ENCODE measurements around the gene PI4KA. TPM values are rescaled to one million over a fixed set of nuclear protein-coding genes. Genes with fewer than 3 reads are reported as not detected.

The PI4KA gene
- total and polyA plus RNA-seq, 2 donors (not counting 1 experiment from before 2014, with no cell fraction given) = 26.4 to 40.6 TPM

DNA sequence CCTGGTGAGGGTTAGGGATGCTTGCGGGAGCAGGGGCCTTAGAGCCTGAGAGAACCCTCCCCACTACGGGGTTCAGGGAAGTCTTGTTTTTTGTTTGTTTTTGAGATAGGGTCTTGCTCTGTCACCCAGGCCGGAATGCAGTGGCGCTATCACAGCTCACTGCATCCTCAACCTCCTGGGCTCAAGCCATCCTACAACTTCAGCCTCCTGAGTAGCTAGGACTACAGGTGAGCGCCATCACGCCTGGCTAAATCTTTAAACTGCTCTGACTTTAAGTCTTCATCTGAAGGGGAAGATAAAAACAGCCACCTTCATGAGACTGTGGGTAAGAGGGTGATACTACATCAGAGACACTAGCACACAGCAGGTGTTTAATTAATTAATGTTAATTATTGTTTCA, 56.2 kb downstream of the PI4KA start:
- peaks cover 25% of the 10 kb centered on the region for H3K36me3 ChIP-seq (ENCODE audit: control insufficient read depth, insufficient read depth, low read length)
- DNase-seq (ENCODE audit: low read depth in 2 of 2) = no peak
- no peak for TF ChIP-seq EZH2 (IDR thresholded peaks at IDR 0.05; ENCODE audit: low read length, missing control alignments)
- TF ChIP-seq, protein P1, sequence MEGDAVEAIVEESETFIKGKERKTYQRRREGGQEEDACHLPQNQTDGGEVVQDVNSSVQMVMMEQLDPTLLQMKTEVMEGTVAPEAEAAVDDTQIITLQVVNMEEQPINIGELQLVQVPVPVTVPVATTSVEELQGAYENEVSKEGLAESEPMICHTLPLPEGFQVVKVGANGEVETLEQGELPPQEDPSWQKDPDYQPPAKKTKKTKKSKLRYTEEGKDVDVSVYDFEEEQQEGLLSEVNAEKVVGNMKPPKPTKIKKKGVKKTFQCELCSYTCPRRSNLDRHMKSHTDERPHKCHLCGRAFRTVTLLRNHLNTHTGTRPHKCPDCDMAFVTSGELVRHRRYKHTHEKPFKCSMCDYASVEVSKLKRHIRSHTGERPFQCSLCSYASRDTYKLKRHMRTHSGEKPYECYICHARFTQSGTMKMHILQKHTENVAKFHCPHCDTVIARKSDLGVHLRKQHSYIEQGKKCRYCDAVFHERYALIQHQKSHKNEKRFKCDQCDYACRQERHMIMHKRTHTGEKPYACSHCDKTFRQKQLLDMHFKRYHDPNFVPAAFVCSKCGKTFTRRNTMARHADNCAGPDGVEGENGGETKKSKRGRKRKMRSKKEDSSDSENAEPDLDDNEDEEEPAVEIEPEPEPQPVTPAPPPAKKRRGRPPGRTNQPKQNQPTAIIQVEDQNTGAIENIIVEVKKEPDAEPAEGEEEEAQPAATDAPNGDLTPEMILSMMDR (conservative IDR thresholded peaks at IDR 0.05 in 1 of 2, IDR thresholded peaks at IDR 0.05 in 1 of 2; ENCODE audit: low read depth in 1 of 2, low read length in 2 of 2) = no peak

DNA sequence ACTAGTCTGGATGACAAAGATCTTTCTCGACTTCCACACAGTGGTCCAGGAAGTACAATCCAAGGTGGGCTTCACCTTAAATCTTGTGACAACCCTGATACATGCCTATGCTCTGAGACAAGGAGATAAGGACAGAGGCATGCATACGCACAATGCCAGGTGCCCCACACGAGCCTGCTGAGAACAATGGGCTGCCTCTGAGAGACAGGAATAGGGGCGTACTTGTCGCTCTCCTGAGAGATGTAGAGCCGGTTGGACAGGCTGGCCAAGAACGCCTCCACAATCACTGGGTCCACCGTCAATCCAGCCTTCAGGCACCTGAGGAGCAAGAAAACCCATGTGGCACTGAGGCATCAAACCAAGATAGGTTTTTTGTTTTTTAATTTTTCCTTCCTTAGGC, 59.2 kb downstream of the PI4KA start:
- H4K20me1 ChIP-seq (ENCODE audit: control insufficient read depth, extremely low read depth, insufficient read depth, low read length) = no peaks in the 10 kb centered on the region
- H3K79me2 ChIP-seq (ENCODE audit: control insufficient read depth, insufficient read depth, low read length) = no peaks in the 10 kb centered on the region
- TF ChIP-seq EZH2 (IDR thresholded peaks at IDR 0.05; ENCODE audit: low read length, missing control alignments) = no peak
- TF ChIP-seq, protein P1 (conservative IDR thresholded peaks at IDR 0.05 in 1 of 2, IDR thresholded peaks at IDR 0.05 in 1 of 2; ENCODE audit: low read depth in 1 of 2, low read length in 2 of 2) = no peak
- H3K36me3 ChIP-seq (ENCODE audit: control insufficient read depth, insufficient read depth, low read length) = peaks cover 20% of the 10 kb centered on the region
- no peaks in the 10 kb centered on the region for H3K27me3 ChIP-seq (ENCODE audit: control insufficient read depth, insufficient read depth, low read length)
- no peak overlapping the region for H3K4me2 ChIP-seq (ENCODE audit: extremely low read depth, insufficient read depth, low read length)
- H3K4me1 ChIP-seq (ENCODE audit: control insufficient read depth, extremely low read depth, insufficient read depth, low read length) = no peaks in the 10 kb centered on the region
- H3K27ac ChIP-seq (ENCODE audit: insufficient read depth, low read length) = no peak overlapping the region
- no peak overlapping the region for H3K9ac ChIP-seq (ENCODE audit: insufficient read depth, low read length)
- DNase-seq (ENCODE audit: low read depth in 2 of 2) = no peak
- no peak overlapping the region for H3K4me3 ChIP-seq (replicated peaks in 1 of 4; ENCODE audit: control extremely low read depth in 1 of 4, insufficient read depth in 1 of 4, low read depth in 3 of 4, low read length in 4 of 4)
- no peak overlapping the region for H2AFZ ChIP-seq (ENCODE audit: low read length)
- no peaks in the 10 kb centered on the region for H3K9me3 ChIP-seq (ENCODE audit: control insufficient read depth, insufficient read depth, low read depth, low read length)

More for the DNA sequence above, 56.2 kb downstream of the PI4KA start:
- Histone ChIP-seq H4K20me1 (ENCODE audit: control insufficient read depth, extremely low read depth, insufficient read depth, low read length) (no peaks in the 10 kb centered on the region), H3K27me3 (ENCODE audit: control insufficient read depth, insufficient read depth, low read length) (no peaks in the 10 kb centered on the region), H3K9ac (ENCODE audit: insufficient read depth, low read length) (no peak overlapping the region), H3K4me3 (replicated peaks in 1 of 4; ENCODE audit: control extremely low read depth in 1 of 4, insufficient read depth in 1 of 4, low read depth in 3 of 4, low read length in 4 of 4) (no peak overlapping the region), H3K4me2 (ENCODE audit: extremely low read depth, insufficient read depth, low read length) (no peak overlapping the region), H3K9me3 (ENCODE audit: control insufficient read depth, insufficient read depth, low read depth, low read length) (no peaks in the 10 kb centered on the region), H3K27ac (ENCODE audit: insufficient read depth, low read length) (no peak overlapping the region), H3K4me1 (ENCODE audit: control insufficient read depth, extremely low read depth, insufficient read depth, low read length) (peaks cover 10% of the 10 kb centered on the region), H3K79me2 (ENCODE audit: control insufficient read depth, insufficient read depth, low read length) (no peaks in the 10 kb centered on the region), H2AFZ (ENCODE audit: low read length) (no peak overlapping the region)

DNA sequence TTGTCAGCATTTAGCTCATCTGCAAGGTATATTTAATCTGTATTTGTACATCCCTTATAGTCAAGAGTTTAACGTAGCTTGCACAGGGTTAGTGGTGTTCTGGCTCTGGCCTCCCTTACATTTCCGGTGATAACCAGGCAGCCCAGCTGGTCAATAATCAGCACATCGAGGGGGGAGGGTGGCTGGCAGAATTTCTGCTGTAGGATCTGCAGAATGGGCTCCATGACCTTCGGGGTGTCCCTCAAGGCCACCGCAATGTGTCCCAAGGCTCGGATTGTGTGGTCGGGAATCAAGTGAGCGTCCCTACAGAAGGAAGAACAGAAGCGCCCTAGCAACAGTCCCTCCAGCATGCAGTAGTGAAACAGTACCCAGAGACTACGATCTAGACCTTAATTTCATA, 59.6 kb downstream of the PI4KA start:
- Histone ChIP-seq H3K4me3 (replicated peaks in 1 of 4; ENCODE audit: control extremely low read depth in 1 of 4, insufficient read depth in 1 of 4, low read depth in 3 of 4, low read length in 4 of 4) (no peak overlapping the region), H3K36me3 (ENCODE audit: control insufficient read depth, insufficient read depth, low read length) (peaks cover 20% of the 10 kb centered on the region), H3K27ac (ENCODE audit: insufficient read depth, low read length) (no peak overlapping the region), H3K4me1 (ENCODE audit: control insufficient read depth, extremely low read depth, insufficient read depth, low read length) (no peaks in the 10 kb centered on the region), H3K27me3 (ENCODE audit: control insufficient read depth, insufficient read depth, low read length) (no peaks in the 10 kb centered on the region), H3K9me3 (ENCODE audit: control insufficient read depth, insufficient read depth, low read depth, low read length) (no peaks in the 10 kb centered on the region), H3K9ac (ENCODE audit: insufficient read depth, low read length) (no peak overlapping the region), H4K20me1 (ENCODE audit: control insufficient read depth, extremely low read depth, insufficient read depth, low read length) (no peaks in the 10 kb centered on the region), H3K79me2 (ENCODE audit: control insufficient read depth, insufficient read depth, low read length) (no peaks in the 10 kb centered on the region), H3K4me2 (ENCODE audit: extremely low read depth, insufficient read depth, low read length) (no peak overlapping the region), H2AFZ (ENCODE audit: low read length) (no peak overlapping the region)
- no peak for DNase-seq (ENCODE audit: low read depth in 2 of 2)
- TF ChIP-seq, protein P1 (conservative IDR thresholded peaks at IDR 0.05 in 1 of 2, IDR thresholded peaks at IDR 0.05 in 1 of 2; ENCODE audit: low read depth in 1 of 2, low read length in 2 of 2) = no peak
- TF ChIP-seq EZH2 (IDR thresholded peaks at IDR 0.05; ENCODE audit: low read length, missing control alignments) = no peak
